Measurements from ENCODE around the gene SGTA.

SGTA gene

GRCh38 chr19:2766594-2767372 is 16.3 kb downstream of the SGTA start:
- no peak for TF ChIP-seq POLR2AphosphoS5 (IDR thresholded peaks at IDR 0.05; ENCODE audit: low read depth)
- TF ChIP-seq SPI1 (IDR thresholded peaks at IDR 0.05; ENCODE audit: borderline replicate concordance, low read depth), result no peak
- TF ChIP-seq GABPA (IDR thresholded peaks at IDR 0.05; ENCODE audit: low read depth), result no peak
- no peak for TF ChIP-seq REST (IDR thresholded peaks at IDR 0.05; ENCODE audit: insufficient replicate concordance, low read depth)
- TF ChIP-seq, protein P1, sequence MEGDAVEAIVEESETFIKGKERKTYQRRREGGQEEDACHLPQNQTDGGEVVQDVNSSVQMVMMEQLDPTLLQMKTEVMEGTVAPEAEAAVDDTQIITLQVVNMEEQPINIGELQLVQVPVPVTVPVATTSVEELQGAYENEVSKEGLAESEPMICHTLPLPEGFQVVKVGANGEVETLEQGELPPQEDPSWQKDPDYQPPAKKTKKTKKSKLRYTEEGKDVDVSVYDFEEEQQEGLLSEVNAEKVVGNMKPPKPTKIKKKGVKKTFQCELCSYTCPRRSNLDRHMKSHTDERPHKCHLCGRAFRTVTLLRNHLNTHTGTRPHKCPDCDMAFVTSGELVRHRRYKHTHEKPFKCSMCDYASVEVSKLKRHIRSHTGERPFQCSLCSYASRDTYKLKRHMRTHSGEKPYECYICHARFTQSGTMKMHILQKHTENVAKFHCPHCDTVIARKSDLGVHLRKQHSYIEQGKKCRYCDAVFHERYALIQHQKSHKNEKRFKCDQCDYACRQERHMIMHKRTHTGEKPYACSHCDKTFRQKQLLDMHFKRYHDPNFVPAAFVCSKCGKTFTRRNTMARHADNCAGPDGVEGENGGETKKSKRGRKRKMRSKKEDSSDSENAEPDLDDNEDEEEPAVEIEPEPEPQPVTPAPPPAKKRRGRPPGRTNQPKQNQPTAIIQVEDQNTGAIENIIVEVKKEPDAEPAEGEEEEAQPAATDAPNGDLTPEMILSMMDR (IDR thresholded peaks at IDR 0.05; ENCODE audit: insufficient read depth, low read length), result no peak
- Histone ChIP-seq H3K27me3 (ENCODE audit: insufficient read depth, poor library complexity, severe bottlenecking) (no peaks in the 10 kb centered on the region), H3K27ac (replicated peaks) (no peak overlapping the region), H3K4me3 (replicated peaks; ENCODE audit: insufficient read depth, low read length) (no peak overlapping the region)
- no peak for DNase-seq (ENCODE audit: low read depth in 1 of 2, low spot score in 1 of 2)

DNA sequence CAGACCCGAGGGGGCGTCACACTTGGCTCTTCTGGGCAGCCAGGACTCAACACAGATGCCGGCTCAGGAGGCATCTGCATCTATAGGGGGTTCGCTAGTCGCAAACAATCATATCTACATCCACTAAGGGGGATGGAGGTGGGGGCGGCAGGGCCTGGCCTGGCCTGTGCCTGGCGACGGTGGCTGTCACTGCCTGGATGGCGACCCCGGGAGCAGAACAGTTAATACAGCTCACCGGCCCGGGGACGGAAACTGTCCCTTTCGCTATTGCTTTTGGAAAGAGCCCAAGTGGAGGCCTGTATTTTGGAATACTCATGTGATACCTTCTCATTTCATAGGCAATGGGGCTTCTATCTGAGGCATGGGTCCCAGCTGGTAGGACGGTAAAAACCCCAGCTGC is 17.7 kb downstream of the SGTA start:
- no peak overlapping the region for H3K4me3 ChIP-seq (replicated peaks; ENCODE audit: insufficient read depth, low read length)
- no peak for DNase-seq (ENCODE audit: low read depth in 1 of 2, low spot score in 1 of 2)
- TF ChIP-seq, protein P1 (IDR thresholded peaks at IDR 0.05; ENCODE audit: insufficient read depth, low read length), result no peak
- TF ChIP-seq SPI1 (IDR thresholded peaks at IDR 0.05; ENCODE audit: borderline replicate concordance, low read depth) (no peak), POLR2AphosphoS5 (IDR thresholded peaks at IDR 0.05; ENCODE audit: low read depth) (no peak; the same call in 1 of the 2 replicates), REST (IDR thresholded peaks at IDR 0.05; ENCODE audit: insufficient replicate concordance, low read depth) (no peak), GABPA (IDR thresholded peaks at IDR 0.05; ENCODE audit: low read depth) (no peak)
- H3K27me3 ChIP-seq (ENCODE audit: insufficient read depth, poor library complexity, severe bottlenecking), result no peaks in the 10 kb centered on the region
- H3K27ac ChIP-seq (replicated peaks), result no peak overlapping the region

DNA sequence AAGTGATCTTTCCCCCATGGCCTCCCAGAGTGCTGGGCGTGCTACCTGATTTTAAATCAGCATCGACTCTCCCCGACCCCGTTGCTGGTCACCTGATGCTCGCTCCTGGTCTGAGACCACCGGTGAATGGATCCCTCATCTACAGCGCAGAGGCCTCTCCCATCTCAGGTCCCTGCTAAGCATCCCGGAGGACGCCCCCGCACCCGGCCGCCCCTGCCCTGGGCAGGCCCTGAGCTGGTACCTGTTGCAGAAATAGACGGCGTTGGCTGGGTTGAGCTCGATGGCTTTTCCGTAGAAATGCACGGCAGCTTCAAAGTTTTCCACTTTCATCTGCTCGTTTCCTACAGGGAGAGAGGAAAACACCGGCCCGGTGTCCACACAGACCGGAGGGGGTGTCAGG is 18.1 kb downstream of the SGTA start:
- DNase-seq (ENCODE audit: low read depth in 1 of 2, low spot score in 1 of 2), result no peak
- H3K27me3 ChIP-seq (ENCODE audit: insufficient read depth, poor library complexity, severe bottlenecking), result no peaks in the 10 kb centered on the region
- H3K27ac ChIP-seq (replicated peaks), result no peak overlapping the region
- no peak overlapping the region for H3K4me3 ChIP-seq (replicated peaks; ENCODE audit: insufficient read depth, low read length)
- TF ChIP-seq GABPA (IDR thresholded peaks at IDR 0.05; ENCODE audit: low read depth), result no peak
- TF ChIP-seq SPI1 (IDR thresholded peaks at IDR 0.05; ENCODE audit: borderline replicate concordance, low read depth), result no peak
- TF ChIP-seq, protein P1 (IDR thresholded peaks at IDR 0.05; ENCODE audit: insufficient read depth, low read length), result no peak
- no peak; the same call in 1 of the 2 replicates for TF ChIP-seq POLR2AphosphoS5 (IDR thresholded peaks at IDR 0.05; ENCODE audit: low read depth)
- TF ChIP-seq REST (IDR thresholded peaks at IDR 0.05; ENCODE audit: insufficient replicate concordance, low read depth), result no peak
